Endothelial cell of umbilical vein (primary cell): Measurements from ENCODE around the gene GRM8. TPM values are rescaled to one million over a fixed set of nuclear protein-coding genes. Genes with fewer than 3 reads are reported as not detected.

Experiments
- BruUV-seq: library from RNA; stranded (reverse); fragments of 400-500 nt; replicated peaks from 2 replicates; lab custom pipeline; 2021; lab: Mats Ljungman, UMichigan
- CTCF ChIA-PET: fragments of 300-600, 350-600 bp; sonication (Branson Sonifier 250); formaldehyde crosslinking; loops from one replicate; lab custom pipeline; 2021; ENCODE audit warnings: antibody characterized with exemption, inconsistent platforms; lab: Charles Lee
- POLR2A ChIA-PET: fragments of 300-600, 350-600 bp; sonication (Branson Sonifier 250); formaldehyde crosslinking; loops from one replicate; lab custom pipeline; 2021; ENCODE audit warnings: antibody characterized with exemption, inconsistent platforms; lab: Charles Lee
- DNase-seq: peaks from one replicate; pipeline ENCODE4 v3.0.0-alpha.2; 2011; ENCODE audit warnings: low read depth, low spot score
- FAIRE-seq: peaks from 2 replicates; lab custom pipeline; 2011; peaks lifted over from hg19 to GRCh38; lab: Jason Lieb, UNC
- H2AFZ ChIP-seq: 2 replicates; pipeline ENCODE4 v1.6.0; 2012; ENCODE audit warnings: low read depth, low read length, control low read depth, inconsistent platforms
- H3K27ac ChIP-seq: 2 replicates; pipeline ENCODE4 v1.5.1; 2011; ENCODE audit warnings: low read depth, mild to moderate bottlenecking, control low read depth, low read length, moderate library complexity; ENCODE audit not compliant: insufficient read depth
- H3K27me3 ChIP-seq, 2 experiments: 2 replicates each; pipeline versions ENCODE4 v1.6.0 to v1.6.1; 2011; ENCODE audit warnings: low read length in 2 of 2, mixed read lengths in 1 of 2; ENCODE audit not compliant: control insufficient read depth in 2 of 2, insufficient read depth in 2 of 2
- H3K36me3 ChIP-seq, 2 experiments: 2 replicates in 1 of 2; 3 replicates in 1 of 2; pipeline ENCODE4 v1.5.1; 2011; ENCODE audit warnings: low read length in 2 of 2, mild to moderate bottlenecking in 1 of 2, moderate library complexity in 1 of 2; ENCODE audit not compliant: control insufficient read depth in 2 of 2, insufficient read depth in 2 of 2; ENCODE audit errors: extremely low read depth in 1 of 2
- H3K4me1 ChIP-seq: 3 replicates; pipeline ENCODE4 v1.5.1; 2011; ENCODE audit warnings: mild to moderate bottlenecking, low read length; ENCODE audit not compliant: control insufficient read depth, insufficient read depth; ENCODE audit errors: extremely low read depth
- H3K4me2 ChIP-seq: 2 replicates; pipeline ENCODE4 v1.6.1; 2011; ENCODE audit warnings: low read length, control low read depth, mixed read lengths; ENCODE audit not compliant: insufficient read depth
- H3K4me3 ChIP-seq, 3 experiments: fragments of 200-600 bp in 1 of 3; sonication (generic), shearing (Covaris generic) in 1 of 3; replicated peaks in 1 of 3; 2 replicates each; pipeline ENCODE4 v1.5.1; 2011 to 2016; ENCODE audit warnings: control low read depth in 3 of 3, low read length in 3 of 3, mild to moderate bottlenecking in 2 of 3, inconsistent platforms in 1 of 3, low read depth in 1 of 3, moderate library complexity in 1 of 3; ENCODE audit not compliant: insufficient read depth in 1 of 3
- H3K79me2 ChIP-seq: 2 replicates; pipeline ENCODE4 v1.6.0; 2012; ENCODE audit warnings: low read length, inconsistent platforms; ENCODE audit not compliant: control insufficient read depth, insufficient read depth
- H3K9ac ChIP-seq: replicated peaks from 2 replicates; pipeline ENCODE3; 2011; ENCODE audit warnings: low read length, control low read depth; ENCODE audit not compliant: insufficient read depth; ENCODE audit errors: extremely low read depth
- H3K9me1 ChIP-seq: replicated peaks from 3 replicates; pipeline ENCODE4 v1.6.0; 2011; ENCODE audit warnings: mild to moderate bottlenecking, low read length; ENCODE audit not compliant: control insufficient read depth, insufficient read depth; ENCODE audit errors: extremely low read depth
- H3K9me3 ChIP-seq: replicated peaks from 2 replicates; pipeline ENCODE4 v1.5.1; 2012; ENCODE audit warnings: low read length, inconsistent platforms; ENCODE audit not compliant: control insufficient read depth, insufficient read depth
- H4K20me1 ChIP-seq: replicated peaks from 2 replicates; pipeline ENCODE3; 2011; ENCODE audit warnings: mild to moderate bottlenecking, low read length; ENCODE audit not compliant: control insufficient read depth, insufficient read depth; ENCODE audit errors: extremely low read depth
- CTCF ChIP-seq, 2 donors: IDR thresholded peaks; 1 replicate in 1 of 2; 2 replicates in 1 of 2; pipeline ENCODE4 v1.5.1; 2011; ENCODE audit warnings: low read length in 2 of 2, mild to moderate bottlenecking in 2 of 2, moderate library complexity in 2 of 2, control low read depth in 1 of 2, inconsistent platforms in 1 of 2, low read depth in 1 of 2; ENCODE audit not compliant: insufficient read depth in 1 of 2; ENCODE audit errors: extremely low read depth in 1 of 2
- EZH2 ChIP-seq: IDR thresholded peaks from 2 replicates; pipeline ENCODE4 v1.6.1; 2012; ENCODE audit warnings: borderline replicate concordance, low read depth, mild to moderate bottlenecking, moderate library complexity, low read length, inconsistent platforms; ENCODE audit not compliant: severe bottlenecking
- FOS ChIP-seq: IDR thresholded peaks from 2 replicates; pipeline ENCODE4 v1.6.1; 2011; ENCODE audit warnings: mild to moderate bottlenecking, low read length, moderate library complexity, borderline replicate concordance; ENCODE audit not compliant: insufficient read depth
- GATA2 ChIP-seq: IDR thresholded peaks from 2 replicates; pipeline ENCODE4 v1.7.0; 2011; ENCODE audit warnings: low read depth, mild to moderate bottlenecking, moderate library complexity, mixed read lengths, low read length; ENCODE audit not compliant: insufficient read length, insufficient read depth
- JUN ChIP-seq: IDR thresholded peaks from 2 replicates; pipeline ENCODE4 v1.6.1; 2011; ENCODE audit warnings: borderline replicate concordance, low read depth; ENCODE audit not compliant: insufficient read length, insufficient read depth
- MAX ChIP-seq: IDR thresholded peaks from 2 replicates; pipeline ENCODE4 v1.6.1; 2011; ENCODE audit not compliant: insufficient read depth, insufficient read length
- MYC ChIP-seq: IDR thresholded peaks from one replicate; pipeline ENCODE4 v1.6.1; 2011; ENCODE audit warnings: mild to moderate bottlenecking, low read depth, low read length
- POLR2A ChIP-seq: IDR thresholded peaks from 2 replicates; pipeline ENCODE4 v1.6.1; 2012; ENCODE audit warnings: low read depth, mild to moderate bottlenecking, control low read depth, low read length
- POLR2AphosphoS5 ChIP-seq: IDR thresholded peaks from 2 replicates; pipeline ENCODE4 v1.6.1; 2012; ENCODE audit warnings: low read depth, mild to moderate bottlenecking, control low read depth, low read length, moderate library complexity; ENCODE audit not compliant: insufficient read depth
- dilution Hi-C: fragments of 300-500 bp; cut with MboI; formaldehyde crosslinking; loops from one replicate; pipeline ENCODE4 v1.15.0; 2019; ENCODE audit warnings: low sequenced_read_pairs; ENCODE audit not compliant: extremely low pct_ligation_motif_present
- intact Hi-C: fragments of 100-400 bp; cut with micrococcal nuclease; formaldehyde crosslinking; loops from one replicate; pipeline ENCODE4 v1.10.0; 2022
- polyA plus RNA-seq, 4 experiments: library from polyadenylated mRNA; depleted of rRNA in 3 of 4; stranded (reverse) in 3 of 4; unstranded in 1 of 4; fragments of >200 nt; gene quantifications; 2 replicates each; pipeline versions ENCODE4 v1.2.1 to v1.2.3, GENCODE V29; 2011 to 2012; ENCODE audit warnings: missing spikeins in 1 of 4
- total RNA-seq: library from RNA; stranded (reverse); gene quantifications from 2 replicates; pipeline ENCODE4 v1.2.3, GENCODE V29; 2021

The GRM8 gene
- total and polyA plus RNA-seq, 2 donors (not counting 3 experiments of a cell fraction or from before 2014, with no cell fraction given), result not detected

- intact Hi-C loops, result no loop called here
- no peaks in the 10 kb centered on the region for H3K36me3 ChIP-seq
- H3K9me3 ChIP-seq, result no peaks in the 10 kb centered on the region
- ChIA-PET POLR2A (no interaction called here), CTCF (no interaction called here)
- dilution Hi-C loops, result no loop called here
- no peak for TF ChIP-seq FOS
- no peak for TF ChIP-seq MAX
- no peak for TF ChIP-seq POLR2A
- TF ChIP-seq JUN, result no peak
- no peak for TF ChIP-seq MYC
- TF ChIP-seq CTCF (IDR thresholded peaks at IDR 0.05; ENCODE audit: extremely low read depth in 1 of 2, insufficient read depth in 1 of 2, low read depth in 1 of 2, low read length in 2 of 2), result no peak
- no peak for TF ChIP-seq EZH2
- TF ChIP-seq GATA2, result no peak
- no peak for TF ChIP-seq POLR2AphosphoS5
- no peak overlapping the region for H3K4me2 ChIP-seq
- H3K9ac ChIP-seq, result no peak overlapping the region
- FAIRE-seq (no peak), DNase-seq (no peak)
- H3K27ac ChIP-seq, result no peak overlapping the region
- H3K79me2 ChIP-seq, result no peaks in the 10 kb centered on the region
- H2AFZ ChIP-seq, result no peak overlapping the region
- no peaks in the 10 kb centered on the region for H3K27me3 ChIP-seq
- H3K4me1 ChIP-seq, result no peaks in the 10 kb centered on the region
- no peaks in the 10 kb centered on the region for H4K20me1 ChIP-seq
- BruUV-seq, result no TSS peak
- H3K9me1 ChIP-seq, result no peaks in the 10 kb centered on the region
- no peak overlapping the region for H3K4me3 ChIP-seq
Observed at GRCh38 chr7:126690848-126691751, 561.6 kb downstream of the GRM8 start.
